ENCODE data around the gene KREMEN2.

Gene KREMEN2

GRCh38 chr16:2963074-2963722 lies 877 bp upstream of the KREMEN2 start:
- H3K4me1 ChIP-seq = peaks cover 47 to 86% (median 75%) of the 10 kb centered on the region in 10 experiments
- TF ChIP-seq Cebpa-rat (IDR thresholded peaks at IDR 0.05) = no peak
- H3K9me3 ChIP-seq (replicated peaks in 1 of 11) = no peaks in the 10 kb centered on the region
- H3K36me3 ChIP-seq = peaks cover 0 to 7% (median 0%) of the 10 kb centered on the region in 11 experiments; a peak in 2 of 22 replicates
- peaks cover 0 to 33% (median 17%) of the 10 kb centered on the region in 11 experiments; a peak in 14 of 22 replicates for H3K27me3 ChIP-seq
- H3K9ac ChIP-seq = peak overlapping the region; percentile 43 to 78 (median 66); a peak in 18 of 22 replicates
- peak overlapping the region in 5 of 11 experiments; percentile 29 to 58 (median 54); a peak in 7 of 22 replicates for H3K27ac ChIP-seq
- H3K4me3 ChIP-seq = peak overlapping the region; percentile 52 to 74 (median 66)
- peaks cover 0 to 58% (median 24%) of the 10 kb centered on the region in 11 experiments; a peak in 15 of 22 replicates for H4K20me1 ChIP-seq
- H3K4me2 ChIP-seq = peak overlapping the region; percentile 94 to 100 (median 99)

- no peak for TF ChIP-seq Cebpa-rat (IDR thresholded peaks at IDR 0.05)
- Histone ChIP-seq H3K27me3 (peaks cover 0 to 33% (median 17%) of the 10 kb centered on the region in 11 experiments; a peak in 14 of 22 replicates), H3K9ac (peak overlapping the region in 10 of 11 experiments; percentile 43 to 78 (median 66); a peak in 18 of 22 replicates), H3K4me3 (peak overlapping the region; percentile 52 to 74 (median 66)), H3K36me3 (peaks cover 0 to 7% (median 0%) of the 10 kb centered on the region in 11 experiments; a peak in 2 of 22 replicates), H3K9me3 (replicated peaks in 1 of 11) (no peaks in the 10 kb centered on the region), H3K27ac (peak overlapping the region in 8 of 11 experiments; percentile 10 to 58 (median 42); a peak in 12 of 22 replicates), H4K20me1 (peaks cover 0 to 66% (median 24%) of the 10 kb centered on the region in 11 experiments; a peak in 15 of 22 replicates), H3K4me1 (peaks cover 52 to 84% (median 76%) of the 10 kb centered on the region in 10 experiments), H3K4me2 (peak overlapping the region; percentile 94 to 100 (median 99))
These were observed 631 bp downstream of the KREMEN2 start for GRCh38 chr16:2964475-2965336.

- H3K4me1 ChIP-seq = peaks cover 63 to 82% (median 76%) of the 10 kb centered on the region in 10 experiments
- H4K20me1 ChIP-seq = peaks cover 10 to 78% (median 39%) of the 10 kb centered on the region in 11 experiments; a peak in 21 of 22 replicates
- H3K27ac ChIP-seq = no peak overlapping the region
- no peaks in the 10 kb centered on the region for H3K9me3 ChIP-seq (replicated peaks in 1 of 11)
- peaks cover 0 to 7% (median 0%) of the 10 kb centered on the region in 11 experiments; a peak in 4 of 22 replicates for H3K36me3 ChIP-seq
- TF ChIP-seq Cebpa-rat (IDR thresholded peaks at IDR 0.05) = no peak
- H3K27me3 ChIP-seq = peaks cover 0 to 33% (median 17%) of the 10 kb centered on the region in 11 experiments; a peak in 14 of 22 replicates
- no peak overlapping the region for H3K4me3 ChIP-seq
- H3K4me2 ChIP-seq = peak overlapping the region in 10 of 11 experiments; percentile 60 to 100 (median 99); a peak in 19 of 22 replicates
- H3K9ac ChIP-seq = peak overlapping the region in 1 of 11 experiments; percentile 41; a peak in 1 of 22 replicates
These were observed 2.1 kb downstream of the KREMEN2 start for GRCh38 chr16:2966043-2966807.

- peaks cover 0 to 31% (median 17%) of the 10 kb centered on the region in 11 experiments; a peak in 14 of 22 replicates for H3K27me3 ChIP-seq
- peaks cover 68 to 82% (median 78%) of the 10 kb centered on the region in 10 experiments for H3K4me1 ChIP-seq
- no peak overlapping the region for H3K27ac ChIP-seq
- H3K9me3 ChIP-seq (replicated peaks in 1 of 11) = no peaks in the 10 kb centered on the region
- no peak overlapping the region for H3K4me3 ChIP-seq
- no peak for TF ChIP-seq Cebpa-rat (IDR thresholded peaks at IDR 0.05)
- H3K9ac ChIP-seq = no peak overlapping the region
- peaks cover 16 to 81% (median 45%) of the 10 kb centered on the region in 11 experiments for H4K20me1 ChIP-seq
- H3K36me3 ChIP-seq = peaks cover 0 to 12% (median 0%) of the 10 kb centered on the region in 11 experiments; a peak in 9 of 22 replicates
- H3K4me2 ChIP-seq = no peak overlapping the region
These were observed 2.7 kb downstream of the KREMEN2 start for GRCh38 chr16:2966808-2967191.

- peaks cover 0 to 27% (median 16%) of the 10 kb centered on the region in 11 experiments; a peak in 14 of 22 replicates for H3K27me3 ChIP-seq
- H3K4me2 ChIP-seq = peak overlapping the region in 9 of 11 experiments; percentile 92 to 99 (median 96); a peak in 11 of 22 replicates
- peaks cover 0 to 16% (median under 1%) of the 10 kb centered on the region in 11 experiments; a peak in 10 of 22 replicates for H3K36me3 ChIP-seq
- TF ChIP-seq Cebpa-rat (IDR thresholded peaks at IDR 0.05) = no peak
- no peak overlapping the region for H3K27ac ChIP-seq
- no peak overlapping the region for H3K4me3 ChIP-seq
- H4K20me1 ChIP-seq = peaks cover 20 to 81% (median 49%) of the 10 kb centered on the region in 11 experiments
- H3K9me3 ChIP-seq (replicated peaks in 1 of 11) = no peaks in the 10 kb centered on the region
- peaks cover 71 to 82% (median 78%) of the 10 kb centered on the region in 10 experiments for H3K4me1 ChIP-seq
- H3K9ac ChIP-seq = peak overlapping the region in 4 of 11 experiments; percentile 86 to 92 (median 90); a peak in 2 of 22 replicates
These were observed 3.1 kb downstream of the KREMEN2 start for GRCh38 chr16:2967211-2967631.

- H3K4me3 ChIP-seq = peak overlapping the region in 2 of 10 experiments; percentile 86 to 98; a peak in 3 of 20 replicates
- peaks cover 0 to 21% (median 4%) of the 10 kb centered on the region in 11 experiments; a peak in 10 of 22 replicates for H3K36me3 ChIP-seq
- no peaks in the 10 kb centered on the region for H3K9me3 ChIP-seq (replicated peaks in 1 of 11)
- H3K27ac ChIP-seq = peak overlapping the region in 10 of 11 experiments; percentile 0 to 75 (median 54); a peak in 17 of 22 replicates
- no peak for TF ChIP-seq Cebpa-rat (IDR thresholded peaks at IDR 0.05)
- H3K4me2 ChIP-seq = peak overlapping the region; percentile 92 to 99 (median 96)
- peak overlapping the region in 9 of 11 experiments; percentile 27 to 92 (median 86); a peak in 13 of 22 replicates for H3K9ac ChIP-seq
- H3K27me3 ChIP-seq = peaks cover 0 to 22% (median 11%) of the 10 kb centered on the region in 11 experiments; a peak in 14 of 22 replicates
- H3K4me1 ChIP-seq = peaks cover 71 to 82% (median 78%) of the 10 kb centered on the region in 10 experiments
- peaks cover 26 to 81% (median 54%) of the 10 kb centered on the region in 11 experiments for H4K20me1 ChIP-seq
These were observed 3.7 kb downstream of the KREMEN2 start for GRCh38 chr16:2967721-2968161.

GRCh38 chr16:2968368-2968737 lies 4.3 kb downstream of the KREMEN2 start:
- TF ChIP-seq Cebpa-rat (IDR thresholded peaks at IDR 0.05) = no peak
- Histone ChIP-seq H3K4me3 (peak overlapping the region; percentile 77 to 98 (median 94)), H3K4me1 (peaks cover 71 to 82% (median 78%) of the 10 kb centered on the region in 10 experiments), H3K27me3 (peaks cover 0 to 16% (median 5%) of the 10 kb centered on the region in 11 experiments; a peak in 12 of 22 replicates), H3K27ac (peak overlapping the region in 10 of 11 experiments; percentile 71 to 89 (median 81); a peak in 19 of 22 replicates), H3K9me3 (replicated peaks in 1 of 11) (no peaks in the 10 kb centered on the region), H3K4me2 (peak overlapping the region; percentile 92 to 99 (median 96)), H3K9ac (peak overlapping the region in 10 of 11 experiments; percentile 79 to 92 (median 87); a peak in 19 of 22 replicates), H4K20me1 (peaks cover 32 to 87% (median 60%) of the 10 kb centered on the region in 11 experiments), H3K36me3 (peaks cover 0 to 27% (median 4%) of the 10 kb centered on the region in 11 experiments; a peak in 10 of 22 replicates)

Measured in BLaER1 treated with 17β-estradiol and CSF1 and Interleukin-3, amounts not matched to agents 10 nM and 100 nM (cell line).